ENCODE results near the gene LPCAT1. TPM values are rescaled to one million over a fixed set of nuclear protein-coding genes. Genes with fewer than 3 reads are reported as not detected.

The LPCAT1 gene
- total RNA-seq, 2 donors from 2014 or later: 13.8 to 16.7 TPM

DNA sequence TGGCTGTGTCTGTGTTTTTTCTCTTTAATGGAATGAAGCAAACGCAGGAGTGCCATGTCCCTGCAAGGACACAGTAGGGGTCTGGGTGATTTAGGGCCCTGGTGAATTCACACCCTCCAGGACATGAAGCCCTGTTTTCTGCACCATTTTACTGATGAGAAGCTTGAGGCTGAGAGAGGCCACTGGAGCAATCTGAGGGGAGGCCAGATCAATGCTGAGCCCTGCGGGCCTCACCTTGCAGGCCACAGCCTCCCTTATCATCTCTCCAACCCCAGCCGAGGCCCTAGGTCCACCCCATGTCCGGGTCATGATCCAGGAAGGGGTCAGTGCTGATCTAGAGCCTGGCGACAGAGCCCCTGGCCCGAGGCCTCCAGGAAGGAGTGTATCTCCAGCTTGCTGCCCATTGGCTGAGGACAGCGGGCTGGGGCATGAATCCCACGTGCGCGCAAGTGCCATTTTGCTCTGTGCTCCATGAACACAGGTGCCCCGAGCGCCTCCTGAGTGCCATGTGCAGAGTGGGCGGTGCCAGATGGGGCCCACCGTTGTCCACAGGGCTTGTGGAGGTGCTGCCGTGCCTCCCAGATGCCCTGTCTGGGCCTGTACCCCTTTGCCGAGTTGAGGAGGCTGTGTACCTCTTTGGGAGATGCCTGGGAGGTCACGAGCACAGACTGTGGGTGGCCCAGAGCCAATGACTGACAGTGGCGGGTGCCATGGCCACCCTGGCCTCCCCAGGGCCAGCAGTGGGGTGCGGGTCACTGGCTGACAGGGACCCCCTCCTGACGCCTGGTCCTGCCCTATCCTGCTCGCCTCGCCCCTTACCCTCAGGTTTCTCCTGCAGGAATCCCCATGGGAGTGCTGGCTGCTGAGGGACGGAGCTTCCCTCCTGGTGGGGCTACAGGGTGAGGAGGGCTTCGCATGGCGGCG, 32.3 kb upstream of the LPCAT1 start:
- intact Hi-C loops (cut with DNase I, micrococcal nuclease): no loop called here
- ATAC-seq (no peak), DNase-seq (no peak)

DNA sequence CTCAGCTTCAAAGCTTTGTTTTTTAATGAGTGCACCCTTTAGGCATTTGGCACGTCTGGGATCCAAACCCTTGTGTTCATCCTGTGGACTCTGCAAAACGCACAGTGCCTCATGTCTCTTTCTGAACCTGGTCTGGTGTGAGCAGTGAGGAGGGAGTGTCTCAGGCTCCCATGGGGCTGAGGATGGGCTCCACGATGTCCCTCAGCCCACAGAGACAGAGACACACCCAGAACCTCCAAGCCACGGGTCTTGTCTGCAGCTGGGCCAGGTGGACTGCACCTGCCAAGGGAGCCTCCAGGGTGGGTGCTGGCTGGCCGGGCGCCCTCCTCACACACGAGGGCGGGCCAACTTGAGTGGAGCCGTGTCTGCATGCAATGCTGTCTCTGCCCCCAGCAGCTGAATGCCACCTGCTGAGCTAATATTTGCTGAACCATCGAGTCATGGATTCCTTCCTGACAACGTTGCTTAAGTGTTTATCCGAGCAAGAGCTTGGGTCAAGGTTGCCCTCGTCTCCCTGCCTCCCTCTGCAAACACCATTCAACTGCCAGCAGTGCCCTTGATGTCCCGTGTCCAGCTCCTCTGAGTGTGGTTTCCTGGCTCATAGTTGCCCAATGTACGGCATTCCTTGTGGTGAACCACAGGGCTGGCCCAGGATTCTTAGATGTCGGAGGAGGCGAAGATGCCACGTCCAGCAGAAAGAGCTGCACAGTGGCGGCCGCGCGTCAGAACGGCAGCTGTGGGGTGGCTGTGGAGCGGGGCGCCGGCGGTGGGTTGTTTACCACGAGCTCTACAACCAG, 31.4 kb upstream of the LPCAT1 start:
- ATAC-seq (no peak), DNase-seq (no peak)
- intact Hi-C loops (cut with DNase I, micrococcal nuclease): no loop called here

DNA sequence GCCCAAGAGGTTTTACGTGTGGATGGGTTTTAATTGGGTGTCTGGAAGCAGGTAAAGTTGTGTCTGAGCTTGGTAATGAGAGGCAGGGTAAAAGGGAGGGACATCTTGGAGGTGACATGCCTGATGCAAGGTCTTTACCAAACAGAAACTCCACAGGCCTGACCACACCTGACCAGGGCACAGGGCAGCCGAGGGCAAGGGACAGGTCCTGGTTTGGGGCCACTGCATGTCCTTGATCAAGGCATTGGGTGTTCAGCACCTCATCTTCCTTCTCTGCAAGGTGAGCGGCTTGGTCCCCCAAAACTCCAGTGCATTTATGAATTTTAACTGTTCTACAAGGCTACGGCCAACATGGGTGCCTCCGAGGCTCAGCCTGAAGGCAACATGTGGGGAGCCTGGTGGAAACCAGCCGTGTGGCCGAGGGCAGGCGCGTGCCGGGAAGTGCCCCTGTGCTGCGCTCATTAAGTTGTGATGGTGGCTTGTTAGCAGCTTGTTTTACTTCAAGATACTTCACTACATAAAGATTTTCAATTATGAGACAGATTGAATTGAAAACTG, 30.7 kb upstream of the LPCAT1 start:
- ATAC-seq: no peak
- intact Hi-C loops (cut with DNase I, micrococcal nuclease): no loop called here
- no peak for DNase-seq

DNA sequence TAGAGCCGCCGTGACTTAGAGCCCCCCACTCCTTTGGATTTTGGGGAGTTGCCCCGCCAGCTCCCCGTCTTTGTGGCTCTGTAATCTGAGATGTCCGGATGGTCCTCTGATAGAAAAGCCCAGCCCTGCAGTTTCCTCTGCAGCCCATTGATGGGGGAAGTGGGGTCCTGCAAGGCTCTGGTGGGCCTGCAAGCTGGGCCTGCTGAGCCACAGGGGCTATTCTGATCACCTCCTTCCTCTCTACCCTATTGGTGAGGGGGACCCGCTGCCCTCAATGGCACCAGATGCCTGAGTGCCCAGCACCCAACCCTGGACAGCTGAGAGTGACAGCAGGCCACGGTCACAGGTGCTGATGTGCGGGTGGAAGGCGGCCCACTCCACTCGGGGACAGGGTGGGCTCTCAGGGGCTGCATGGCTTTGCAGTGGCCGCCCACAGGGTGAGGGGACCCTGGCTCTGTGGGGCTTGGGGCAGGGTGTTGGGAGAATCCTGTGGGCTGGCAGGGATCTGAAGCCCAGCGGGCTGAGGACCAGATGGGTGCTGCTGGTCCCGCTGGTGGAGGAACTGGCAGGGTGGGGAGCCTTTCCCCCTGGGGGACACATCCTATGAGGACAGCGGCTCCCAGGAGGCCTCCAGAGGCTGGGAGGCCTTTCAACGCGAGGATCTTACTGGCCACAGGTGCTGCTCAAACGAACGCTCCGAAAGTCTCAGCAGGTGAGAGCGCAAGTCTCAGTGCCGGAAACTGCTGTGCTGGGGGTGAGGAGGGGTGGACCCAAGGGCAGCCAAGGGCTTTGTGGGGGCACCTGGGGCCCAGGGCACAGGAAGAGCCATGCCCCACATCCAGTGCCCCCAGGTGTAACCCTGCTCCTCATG, 30.0 kb upstream of the LPCAT1 start:
- no peak for ATAC-seq
- intact Hi-C loops (cut with DNase I, micrococcal nuclease): no loop called here
- DNase-seq: no peak

DNA sequence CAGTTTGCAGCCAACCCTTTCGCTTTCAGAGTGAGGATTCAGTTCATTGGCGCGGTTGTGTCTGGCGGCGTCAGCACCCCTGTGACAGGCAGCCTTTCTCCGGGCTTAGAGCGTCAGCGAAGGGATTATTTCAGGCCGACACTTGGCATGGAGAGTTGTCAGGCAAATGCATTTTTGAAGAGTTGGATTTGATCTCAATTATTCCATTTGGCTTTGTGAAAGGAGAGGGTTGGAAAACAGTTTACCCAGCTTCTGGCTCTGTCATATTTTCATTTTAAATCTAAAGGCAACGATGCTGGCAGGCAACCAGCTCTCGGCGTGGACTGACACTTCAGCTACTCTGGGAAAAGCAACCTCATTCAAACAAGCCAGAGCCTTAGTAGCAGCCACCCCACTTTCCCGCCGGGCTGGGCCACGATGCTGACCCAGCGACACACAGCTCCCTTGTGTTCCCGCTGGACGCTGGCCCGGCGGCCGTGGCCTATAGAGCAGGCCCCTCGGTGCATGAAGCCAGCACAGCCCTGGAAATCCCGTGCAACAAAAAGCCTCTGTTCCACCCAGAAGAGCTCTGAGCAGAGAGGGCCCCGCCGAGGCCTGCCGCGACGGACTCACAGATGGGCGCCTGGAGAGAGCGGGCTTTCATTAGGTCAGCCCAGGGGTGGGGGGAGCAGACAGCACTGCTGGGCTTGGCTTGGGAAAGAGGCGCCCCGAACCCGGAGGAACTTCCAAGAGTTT, 28.9 kb upstream of the LPCAT1 start:
- DNase-seq: no peak
- no peak for ATAC-seq
- intact Hi-C loops (cut with DNase I, micrococcal nuclease): no loop called here

DNA sequence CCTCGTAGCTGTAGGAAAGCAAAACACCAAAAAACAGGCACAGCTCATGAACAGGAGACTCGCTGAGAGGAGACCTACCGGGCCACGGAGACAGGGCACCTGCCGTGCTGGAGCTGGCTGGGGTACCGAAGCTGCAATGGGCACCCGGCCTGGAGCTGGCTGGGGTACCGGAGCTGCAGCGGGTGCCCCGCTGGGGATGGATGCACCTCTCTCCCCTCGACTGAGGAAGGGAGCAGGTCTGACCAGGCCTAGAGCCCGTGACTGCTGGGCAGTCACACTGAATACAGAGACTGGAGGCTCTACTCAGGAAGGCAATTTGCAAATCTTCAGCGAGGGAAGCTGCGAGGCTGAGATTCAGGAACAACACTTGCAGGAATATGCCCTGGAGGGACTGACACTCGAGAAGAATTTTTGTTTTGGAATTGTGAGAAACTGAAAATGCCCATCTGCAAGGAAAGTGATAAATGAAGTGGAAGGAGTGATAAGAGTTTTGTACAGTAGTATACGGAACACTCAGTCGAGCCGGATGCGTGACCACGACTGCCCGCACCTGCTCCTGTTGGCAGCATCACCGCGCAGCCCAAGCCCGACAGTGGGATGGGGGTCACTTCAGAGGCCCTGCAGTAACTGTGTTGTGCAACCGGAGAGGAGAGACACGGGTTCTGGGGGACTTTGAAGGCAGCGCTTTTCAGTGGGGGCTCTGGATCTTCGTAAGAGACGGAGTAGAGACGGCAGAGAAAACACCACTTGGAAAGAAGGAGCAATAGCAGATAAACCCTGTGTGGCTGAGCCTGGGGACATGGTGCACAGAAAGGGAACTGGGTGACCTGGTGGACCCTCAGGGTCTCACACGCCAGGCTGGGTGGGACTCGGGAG, 27.9 kb upstream of the LPCAT1 start:
- DNase-seq (no peak), ATAC-seq (no peak)
- intact Hi-C loops (cut with DNase I, micrococcal nuclease): no loop called here

DNA sequence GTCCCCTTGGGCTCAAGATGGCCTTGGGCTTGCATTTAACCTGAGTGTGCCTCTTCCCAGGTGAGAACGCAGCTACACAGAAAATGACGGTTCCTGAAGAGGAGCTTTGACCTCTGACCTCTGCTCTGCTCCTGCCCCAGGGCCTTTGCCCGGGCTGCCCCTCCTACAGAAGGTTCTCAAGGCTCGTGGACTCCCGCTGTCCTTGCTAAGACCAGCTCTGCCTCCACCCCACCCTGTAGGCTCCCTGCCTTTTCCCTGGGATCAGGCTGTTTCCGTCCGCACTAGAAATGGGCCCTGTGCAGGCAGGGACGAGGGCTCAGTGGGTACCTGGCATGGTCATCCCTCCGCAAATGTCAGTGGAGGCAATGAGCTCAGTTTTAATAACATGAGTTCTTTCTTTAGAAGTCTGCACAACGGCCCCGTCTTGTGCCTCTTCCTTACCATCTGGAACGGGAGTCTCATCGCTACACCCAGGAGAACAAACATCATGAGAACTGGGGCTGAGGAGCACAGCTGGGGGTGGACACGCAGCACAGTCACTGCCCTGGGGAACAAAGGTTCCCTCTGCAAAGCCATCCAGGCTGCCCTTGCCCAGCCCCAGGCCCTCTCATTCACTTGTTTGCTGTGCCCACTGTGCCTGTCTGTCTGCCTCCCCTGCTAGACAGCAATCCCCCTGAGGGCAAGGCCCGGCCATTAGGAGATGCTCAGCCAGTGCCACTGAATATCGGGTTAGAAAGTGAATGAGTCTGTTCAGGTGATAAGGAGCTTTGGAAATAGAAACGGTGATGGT, 26.7 kb upstream of the LPCAT1 start:
- peak; percentile 22 for ATAC-seq
- intact Hi-C loops (cut with DNase I, micrococcal nuclease): no loop called here
- no peak for DNase-seq

DNA sequence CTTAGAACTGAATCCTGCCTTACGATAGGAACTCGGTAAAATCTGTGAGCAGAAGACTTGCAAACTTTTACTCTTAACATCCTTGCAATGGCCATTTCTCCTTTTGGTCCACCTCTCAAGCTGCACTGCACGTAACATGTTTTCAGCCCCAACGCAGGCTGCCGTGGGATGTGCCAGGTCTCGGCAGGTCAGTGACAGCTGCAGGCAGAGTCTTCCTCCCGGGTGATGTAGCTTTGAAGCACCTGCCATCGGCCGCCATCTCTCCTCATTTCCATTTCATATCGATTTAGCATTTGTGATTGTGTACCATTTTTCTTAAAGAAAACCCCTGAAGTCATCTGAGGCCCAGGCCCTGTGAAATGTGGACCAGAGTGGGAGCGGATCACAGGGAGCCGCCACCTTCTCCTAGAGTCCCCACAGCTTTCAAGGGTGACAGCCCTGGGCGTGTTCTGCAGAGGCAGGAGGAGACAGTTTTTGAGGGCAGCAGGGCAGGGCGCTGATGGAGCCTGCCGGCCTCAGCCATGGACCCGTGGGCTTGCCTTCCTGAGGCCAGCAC, 25.8 kb upstream of the LPCAT1 start:
- ATAC-seq (peak; percentile 11), DNase-seq (no peak)
- intact Hi-C loops (cut with DNase I, micrococcal nuclease): no loop called here

DNA sequence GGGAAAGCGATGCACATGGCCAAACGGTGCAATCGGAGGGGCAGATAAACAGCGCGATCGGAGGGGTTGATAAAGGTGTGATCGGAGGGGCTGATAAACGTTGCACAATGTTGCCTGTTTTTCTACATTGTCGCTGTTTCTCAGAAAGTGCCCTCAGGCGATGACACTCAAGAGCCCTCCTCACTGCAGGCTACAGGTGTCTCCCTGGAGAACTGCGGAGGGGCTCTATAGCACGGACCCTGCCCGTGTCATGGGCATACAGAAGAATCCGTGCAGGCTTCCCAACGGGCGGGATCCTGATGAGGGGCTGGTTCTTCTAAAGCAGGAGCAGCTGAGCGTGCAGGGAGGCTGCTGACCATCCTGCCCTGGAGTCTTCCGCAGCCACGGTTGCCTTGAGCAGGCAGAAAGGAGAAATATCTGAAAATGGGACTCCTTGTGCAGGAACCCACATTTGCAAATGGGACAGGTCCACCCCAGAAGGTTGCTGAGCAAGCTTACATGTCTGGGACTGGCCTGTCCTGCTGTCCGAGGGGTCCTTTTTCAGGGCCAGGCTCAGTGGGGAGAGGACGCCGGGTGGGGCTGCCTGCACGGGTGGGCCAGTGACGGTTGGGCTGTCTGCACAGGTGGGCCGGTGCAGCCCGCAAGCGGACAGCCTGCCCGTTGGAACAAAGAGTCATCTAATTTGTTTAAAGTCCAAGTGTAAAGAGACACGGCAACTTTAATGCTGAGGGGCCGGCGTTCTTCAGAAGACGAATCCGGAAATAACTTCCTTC, 25.1 kb upstream of the LPCAT1 start:
- no peak for DNase-seq
- intact Hi-C loops (cut with DNase I, micrococcal nuclease): no loop called here

DNA sequence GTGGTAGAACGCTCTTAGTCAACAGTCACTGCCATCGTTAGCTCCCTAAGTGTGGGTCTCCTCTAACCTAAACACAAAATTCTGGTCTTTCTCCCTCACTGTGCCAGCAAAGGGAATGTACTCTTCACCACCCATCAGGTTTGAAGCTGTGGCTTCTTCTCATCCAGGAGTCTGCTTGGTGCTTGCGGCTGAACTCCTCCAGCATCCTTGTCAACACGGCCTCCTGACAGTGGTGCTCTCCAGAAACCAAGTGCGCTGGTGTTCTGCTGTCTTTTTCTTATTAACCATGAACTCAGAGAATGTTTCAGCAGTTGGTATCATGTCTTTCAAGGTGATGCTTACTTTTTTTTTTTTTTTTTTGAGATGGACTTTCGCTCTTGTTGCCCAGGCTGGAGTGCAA, 23.9 kb upstream of the LPCAT1 start:
- no peak for DNase-seq
- ATAC-seq: no peak
- intact Hi-C loops (cut with DNase I, micrococcal nuclease): no loop called here

More for the DNA sequence above, 25.1 kb upstream of the LPCAT1 start:
- ATAC-seq: peak; percentile 72

DNA sequence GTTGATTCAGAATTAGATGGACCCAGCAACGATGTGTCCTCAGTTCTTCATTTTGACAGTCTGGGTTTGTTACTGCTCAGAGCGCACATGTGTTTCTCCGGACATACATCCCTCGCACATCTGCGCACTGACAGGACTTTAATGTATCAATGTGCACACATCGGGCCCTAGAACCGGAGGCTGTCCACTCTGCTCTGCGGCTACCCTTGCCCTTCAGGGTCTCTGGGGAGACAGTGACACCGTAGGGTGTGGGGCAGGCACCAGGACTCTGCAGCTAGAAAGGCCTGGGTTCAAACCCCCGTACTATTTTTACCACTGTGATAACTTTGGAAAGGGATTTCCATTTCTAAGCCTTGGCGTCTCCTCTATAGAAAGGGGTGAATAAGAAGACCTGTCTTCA, 23.5 kb upstream of the LPCAT1 start:
- no peak for DNase-seq
- intact Hi-C loops (cut with DNase I, micrococcal nuclease): no loop called here
- no peak for ATAC-seq

DNA sequence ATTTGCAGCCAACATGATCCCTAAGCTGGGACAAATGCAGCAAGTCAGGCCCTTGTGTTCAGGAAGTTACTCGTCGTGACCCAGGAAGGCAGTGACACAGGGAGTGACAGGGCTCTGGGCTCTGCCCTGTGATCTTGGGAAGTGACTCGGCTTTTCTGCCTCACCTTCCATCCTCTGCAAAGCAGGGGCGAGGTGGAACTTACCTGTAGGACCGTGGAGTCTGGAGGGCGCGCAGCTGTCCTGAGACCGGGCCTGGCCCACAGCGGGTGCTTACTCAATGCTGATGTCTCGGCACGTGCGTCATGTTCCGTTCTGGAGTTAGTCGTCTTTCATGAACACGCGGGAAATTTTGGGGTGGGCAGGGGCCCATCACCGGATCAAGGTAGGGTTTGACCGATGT, 22.8 kb upstream of the LPCAT1 start:
- DNase-seq (peak in 1 of 2 donors; percentile 21), ATAC-seq (no peak)
- intact Hi-C loops (cut with DNase I, micrococcal nuclease): no loop called here

DNA sequence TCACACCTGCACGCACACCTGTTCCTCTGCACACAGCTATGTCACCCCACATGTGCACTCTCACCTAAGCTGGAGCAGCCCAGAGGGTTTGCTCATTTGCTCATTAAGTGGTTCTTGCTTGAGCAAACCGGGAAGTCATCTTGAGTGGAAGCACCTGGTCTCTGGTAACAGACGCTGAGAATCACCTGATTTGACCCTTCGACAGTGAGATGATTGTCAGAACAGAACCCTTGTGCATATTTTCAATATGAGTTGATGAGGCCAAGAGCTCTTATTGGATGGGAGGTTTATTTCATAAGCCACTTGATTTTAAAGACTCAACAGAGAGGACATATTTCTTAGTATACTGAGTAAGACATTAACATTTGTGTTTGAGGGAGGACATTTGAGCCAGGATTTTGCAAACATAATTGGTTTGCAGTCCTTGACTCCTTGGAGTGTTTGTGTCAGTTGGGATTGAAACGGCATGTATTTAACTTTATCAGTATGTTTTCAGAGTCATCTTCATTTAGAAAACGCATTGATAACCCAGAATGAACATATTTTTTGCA, 22.1 kb upstream of the LPCAT1 start:
- no peak for DNase-seq
- intact Hi-C loops (cut with DNase I, micrococcal nuclease): no loop called here
- ATAC-seq: peak; percentile 34

DNA sequence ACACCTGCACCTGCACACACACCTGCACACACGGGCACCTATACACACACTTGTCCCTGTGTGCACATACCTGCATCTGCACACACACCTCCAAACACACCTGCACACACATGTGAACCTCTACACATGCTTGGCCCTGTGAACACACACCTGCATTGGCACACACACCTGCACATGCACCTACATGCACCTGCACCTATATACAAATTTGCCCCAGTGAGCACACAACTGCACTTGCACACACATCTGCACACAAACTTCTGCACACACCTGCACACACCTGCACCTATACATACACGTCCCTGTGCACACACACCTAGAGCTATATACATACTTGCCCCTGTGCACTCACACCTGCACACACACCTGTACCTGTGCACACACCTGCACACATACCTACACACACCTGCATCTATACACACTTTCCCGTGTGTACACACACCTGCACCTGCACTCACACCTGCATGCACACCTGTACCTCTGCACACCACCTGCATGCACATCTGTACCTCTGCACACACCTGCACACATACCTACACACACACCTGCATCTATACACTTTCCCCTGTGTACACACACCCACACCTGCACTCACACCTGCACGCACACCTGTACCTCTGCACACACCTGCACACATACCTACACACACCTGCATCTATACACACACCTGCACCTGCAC, 21.5 kb upstream of the LPCAT1 start:
- ATAC-seq: no peak
- no peak for DNase-seq
- intact Hi-C loops (cut with DNase I, micrococcal nuclease): no loop called here

Data from left colon (tissue), 2 donors.